ENCODE results near the gene SMAD3.

SMAD3 gene

GRCh38 chr15:67062369-67062985 lies 2.9 kb upstream of the SMAD3 start:
- in situ Hi-C loops (cut with MboI; ENCODE audit: low pct_unique_long_range_greater_than_20kb, low sequenced_read_pairs, unreplicated experiment), result no loop called here
- no peak for DNase-seq (ENCODE audit: low spot score)
- TF ChIP-seq CTCF (IDR thresholded peaks at IDR 0.05; ENCODE audit: extremely low read depth, insufficient read depth, missing control alignments), result no peak

GRCh38 chr15:67063689-67064606 lies 1.5 kb upstream of the SMAD3 start:
- in situ Hi-C loops (cut with MboI; ENCODE audit: low pct_unique_long_range_greater_than_20kb, low sequenced_read_pairs, unreplicated experiment), result no loop called here
- no peak for TF ChIP-seq CTCF (IDR thresholded peaks at IDR 0.05; ENCODE audit: extremely low read depth, insufficient read depth, missing control alignments)
- no peak for DNase-seq (ENCODE audit: low spot score)

- peak; percentile 33 for TF ChIP-seq CTCF (IDR thresholded peaks at IDR 0.05; ENCODE audit: extremely low read depth, insufficient read depth, missing control alignments)
- peak; percentile 69 for DNase-seq (ENCODE audit: low spot score)
- in situ Hi-C loops (cut with MboI; ENCODE audit: low pct_unique_long_range_greater_than_20kb, low sequenced_read_pairs, unreplicated experiment), result no loop called here
Measured at GRCh38 chr15:67064607-67065530, 533 bp upstream of the SMAD3 start.

GRCh38 chr15:67066041-67066958 lies 898 bp downstream of the SMAD3 start:
- DNase-seq (ENCODE audit: low spot score), result peak; percentile 61
- no peak for TF ChIP-seq CTCF (IDR thresholded peaks at IDR 0.05; ENCODE audit: extremely low read depth, insufficient read depth, missing control alignments)
- in situ Hi-C loops (cut with MboI; ENCODE audit: low pct_unique_long_range_greater_than_20kb, low sequenced_read_pairs, unreplicated experiment), result no loop called here

- DNase-seq (ENCODE audit: low spot score), result no peak
- TF ChIP-seq CTCF (IDR thresholded peaks at IDR 0.05; ENCODE audit: extremely low read depth, insufficient read depth, missing control alignments), result no peak
- in situ Hi-C loops (cut with MboI; ENCODE audit: low pct_unique_long_range_greater_than_20kb, low sequenced_read_pairs, unreplicated experiment), result no loop called here
Measured at GRCh38 chr15:67066959-67067853, 1.8 kb downstream of the SMAD3 start.
